Glutamatergic neuron (in vitro differentiated cells): ENCODE data around the gene LIMCH1. TPM values are rescaled to one million over a fixed set of nuclear protein-coding genes. Genes with fewer than 3 reads are reported as not detected.
"Not testable (repeated sequence)": the region's sequence is repeated elsewhere in the genome, so short reads cannot be mapped to it uniquely, and the experiment has no call there.

Experiments
- DNase-seq: peaks from one replicate; pipeline ENCODE4 v3.0.0; 2022
- H3K27ac Mint-ChIP-seq: one replicate; pipeline ENCODE4 v1.8.0; 2020; ENCODE audit warnings: mild to moderate bottlenecking, mixed read lengths, inconsistent platforms; ENCODE audit not compliant: unreplicated experiment
- H3K27me3 Mint-ChIP-seq: one replicate; pipeline ENCODE4 v1.8.0; 2020; ENCODE audit warnings: mild to moderate bottlenecking, moderate library complexity, mixed read lengths, inconsistent platforms; ENCODE audit not compliant: unreplicated experiment
- H3K36me3 Mint-ChIP-seq: one replicate; pipeline ENCODE4 v1.8.0; 2020; ENCODE audit warnings: mild to moderate bottlenecking, mixed read lengths, inconsistent platforms; ENCODE audit not compliant: unreplicated experiment
- H3K4me1 Mint-ChIP-seq: one replicate; pipeline ENCODE4 v1.8.0; 2020; ENCODE audit warnings: mild to moderate bottlenecking, low read depth, mixed read lengths, inconsistent platforms; ENCODE audit not compliant: unreplicated experiment
- H3K4me3 Mint-ChIP-seq: one replicate; pipeline ENCODE4 v1.8.0; 2020; ENCODE audit warnings: mild to moderate bottlenecking, mixed read lengths, inconsistent platforms; ENCODE audit not compliant: unreplicated experiment
- H3K9me3 Mint-ChIP-seq: one replicate; pipeline ENCODE4 v1.8.0; 2020; ENCODE audit warnings: mild to moderate bottlenecking, moderate library complexity, mixed read lengths, inconsistent platforms; ENCODE audit not compliant: unreplicated experiment
- CTCF ChIP-seq: fragments of 200-600 bp; sonication (generic); IDR thresholded peaks from one replicate; pipeline ENCODE4 v1.5.0; 2021; ENCODE audit not compliant: partially characterized antibody, unreplicated experiment
- total RNA-seq: library from RNA; stranded (reverse); fragmentation: NEBNext Ultra II Directional; extraction: Animal tissue kit (Norgen Biotek cat#: 25700); gene quantifications from one replicate; pipeline ENCODE4 v1.2.1, GENCODE V29; 2021; ENCODE audit not compliant: unreplicated experiment

LIMCH1 gene
- total RNA-seq, 1 donor from 2014 or later: 22.5 TPM

DNA sequence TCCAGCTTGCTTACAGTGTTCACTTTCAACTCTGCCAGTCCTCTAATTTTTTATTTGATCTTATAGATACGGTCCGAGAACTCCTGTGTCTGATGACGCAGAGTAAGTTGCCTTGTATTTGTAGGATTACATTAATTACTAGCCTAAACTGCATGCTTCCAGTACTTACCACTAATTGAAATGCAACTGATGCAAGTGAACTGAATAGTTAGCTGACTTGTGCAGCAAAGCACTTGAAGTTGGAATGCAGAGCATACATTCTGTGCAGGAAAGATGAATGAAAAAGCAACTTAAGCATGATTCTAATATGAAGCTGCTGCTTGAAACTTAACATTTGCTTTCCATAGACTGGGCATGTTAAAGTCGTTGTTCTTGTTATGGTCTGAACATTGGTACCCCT is 100.9 kb downstream of the LIMCH1 start:
- Mint-ChIP-seq H3K4me1 (no peaks in the 10 kb centered on the region), H3K4me3 (no peak overlapping the region), H3K36me3 (no peaks in the 10 kb centered on the region), H3K27me3 (no peaks in the 10 kb centered on the region), H3K9me3 (no peaks in the 10 kb centered on the region), H3K27ac (no peak overlapping the region)
- TF ChIP-seq CTCF: no peak
- no peak for DNase-seq

DNA sequence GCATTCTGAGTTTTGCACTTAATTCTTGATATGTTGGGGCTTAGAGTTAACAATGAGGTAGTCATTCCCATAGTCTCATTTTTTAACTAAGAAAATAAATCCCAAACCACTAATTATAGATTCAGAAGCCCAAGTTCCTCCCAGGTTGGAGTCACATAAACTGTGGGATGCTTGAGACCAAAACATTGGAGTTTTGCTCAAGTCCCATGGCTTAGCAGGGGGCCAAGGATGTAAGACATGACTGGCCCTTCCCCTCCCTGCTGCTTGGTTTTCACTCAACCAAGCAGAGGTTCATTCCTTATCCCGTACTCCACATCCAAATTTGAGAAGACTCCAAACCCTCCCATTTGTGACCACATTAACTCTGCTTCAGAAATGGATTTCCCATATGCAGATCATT is 101.3 kb downstream of the LIMCH1 start:
- Mint-ChIP-seq H3K27ac (no peak overlapping the region), H3K4me3 (no peak overlapping the region), H3K9me3 (no peaks in the 10 kb centered on the region), H3K27me3 (no peaks in the 10 kb centered on the region), H3K4me1 (peaks cover under 1% of the 10 kb centered on the region), H3K36me3 (no peaks in the 10 kb centered on the region)
- DNase-seq: no peak
- TF ChIP-seq CTCF: no peak

- H3K4me3 Mint-ChIP-seq: no peak overlapping the region
- H3K27me3 Mint-ChIP-seq: peaks cover 2% of the 10 kb centered on the region
- H3K4me1 Mint-ChIP-seq: peaks cover 7% of the 10 kb centered on the region
- H3K9me3 Mint-ChIP-seq: no peaks in the 10 kb centered on the region
- no peak for TF ChIP-seq CTCF
- no peak for DNase-seq
- no peaks in the 10 kb centered on the region for H3K36me3 Mint-ChIP-seq
- H3K27ac Mint-ChIP-seq: no peak overlapping the region
These were observed 102.9 kb downstream of the LIMCH1 start for GRCh38 chr4:41640906-41641305.

- DNase-seq, H3K4me1 Mint-ChIP-seq, H3K27ac Mint-ChIP-seq, H3K36me3 Mint-ChIP-seq, H3K9me3 Mint-ChIP-seq, H3K4me3 Mint-ChIP-seq, H3K27me3 Mint-ChIP-seq: not testable (repeated sequence)
These were observed 104.8 kb downstream of the LIMCH1 start for GRCh38 chr4:41642746-41643145.

DNA sequence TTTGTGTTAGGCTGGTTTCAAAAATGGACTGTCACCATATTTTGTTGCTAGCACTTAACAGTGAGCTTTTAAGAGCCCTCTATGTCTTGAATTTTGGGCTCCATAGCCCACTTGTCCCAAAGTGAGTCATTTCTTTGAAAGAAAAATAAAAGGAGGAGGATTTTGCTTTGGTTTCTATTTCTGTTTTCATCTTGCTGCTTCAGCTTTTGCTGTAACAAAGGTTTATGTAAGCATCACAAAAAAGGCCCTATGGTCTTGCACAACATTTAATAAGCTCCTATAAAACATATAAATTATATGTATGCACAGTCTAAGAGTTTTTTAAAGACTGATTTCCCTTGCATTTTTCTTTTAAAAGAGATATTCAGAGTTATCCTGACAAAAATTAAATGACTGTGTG is 105.4 kb downstream of the LIMCH1 start:
- no peak for TF ChIP-seq CTCF
- no peak for DNase-seq
- Mint-ChIP-seq H3K36me3 (no peaks in the 10 kb centered on the region), H3K9me3 (no peaks in the 10 kb centered on the region), H3K4me1 (peaks cover 7% of the 10 kb centered on the region), H3K27me3 (peaks cover 3% of the 10 kb centered on the region), H3K27ac (no peak overlapping the region), H3K4me3 (no peak overlapping the region)
